ENCODE data around the gene ADAT2. TPM values are rescaled to one million over a fixed set of nuclear protein-coding genes. Genes with fewer than 3 reads are reported as not detected.

The ADAT2 gene
- polyA plus RNA-seq, 1 of the 3 experiments (the other 2 are of a cell fraction), result 5.4 TPM

GRCh38 chr6:143401636-143402370 is 48.7 kb downstream of the ADAT2 start:
- no peaks in the 10 kb centered on the region for H3K9me2 ChIP-seq
- POLR2A ChIA-PET, result no interaction called here
- no peak overlapping the region for H2AFZ ChIP-seq (ENCODE audit: low read depth)
- no peaks in the 10 kb centered on the region for H3F3A ChIP-seq (replicated peaks; ENCODE audit: insufficient read depth)
- H3K4me1 ChIP-seq (ENCODE audit: control insufficient read depth in 1 of 2, insufficient read depth in 2 of 2, low read depth in 1 of 2, low read length in 1 of 2), result no peaks in the 10 kb centered on the region; a peak in 1 of 4 replicates
- no peaks in the 10 kb centered on the region for H3K9me3 ChIP-seq
- no peaks in the 10 kb centered on the region for H3K36me3 ChIP-seq (replicated peaks in 1 of 2; ENCODE audit: control insufficient read depth in 1 of 2, insufficient read depth in 2 of 2, low read length in 1 of 2)
- no peak overlapping the region for H3K9ac ChIP-seq
- TF ChIP-seq RAD21 (IDR thresholded peaks at IDR 0.05; ENCODE audit: low read length), result no peak
- TF ChIP-seq SMC3 (IDR thresholded peaks at IDR 0.05; ENCODE audit: low read depth, low read length), result no peak
- TF ChIP-seq, protein P1, sequence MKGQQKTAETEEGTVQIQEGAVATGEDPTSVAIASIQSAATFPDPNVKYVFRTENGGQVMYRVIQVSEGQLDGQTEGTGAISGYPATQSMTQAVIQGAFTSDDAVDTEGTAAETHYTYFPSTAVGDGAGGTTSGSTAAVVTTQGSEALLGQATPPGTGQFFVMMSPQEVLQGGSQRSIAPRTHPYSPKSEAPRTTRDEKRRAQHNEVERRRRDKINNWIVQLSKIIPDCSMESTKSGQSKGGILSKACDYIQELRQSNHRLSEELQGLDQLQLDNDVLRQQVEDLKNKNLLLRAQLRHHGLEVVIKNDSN (IDR thresholded peaks at IDR 0.05; ENCODE audit: borderline replicate concordance, low read depth), result no peak
- TF ChIP-seq NRF1 (IDR thresholded peaks at IDR 0.05; ENCODE audit: low read depth, low read length), result no peak
- TF ChIP-seq RCOR1 (IDR thresholded peaks at IDR 0.05; ENCODE audit: low read length), result no peak
- TF ChIP-seq GABPA (IDR thresholded peaks at IDR 0.05; ENCODE audit: low read depth), result no peak
- TF ChIP-seq, protein P2, sequence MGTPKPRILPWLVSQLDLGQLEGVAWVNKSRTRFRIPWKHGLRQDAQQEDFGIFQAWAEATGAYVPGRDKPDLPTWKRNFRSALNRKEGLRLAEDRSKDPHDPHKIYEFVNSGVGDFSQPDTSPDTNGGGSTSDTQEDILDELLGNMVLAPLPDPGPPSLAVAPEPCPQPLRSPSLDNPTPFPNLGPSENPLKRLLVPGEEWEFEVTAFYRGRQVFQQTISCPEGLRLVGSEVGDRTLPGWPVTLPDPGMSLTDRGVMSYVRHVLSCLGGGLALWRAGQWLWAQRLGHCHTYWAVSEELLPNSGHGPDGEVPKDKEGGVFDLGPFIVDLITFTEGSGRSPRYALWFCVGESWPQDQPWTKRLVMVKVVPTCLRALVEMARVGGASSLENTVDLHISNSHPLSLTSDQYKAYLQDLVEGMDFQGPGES (IDR thresholded peaks at IDR 0.05; ENCODE audit: low read depth, low read length), result no peak
- no peak for TF ChIP-seq JUND (IDR thresholded peaks at IDR 0.05)
- TF ChIP-seq NFIC (IDR thresholded peaks at IDR 0.05; ENCODE audit: borderline replicate concordance), result no peak
- TF ChIP-seq TCF12 (IDR thresholded peaks at IDR 0.05), result no peak
- TF ChIP-seq RFX5 (IDR thresholded peaks at IDR 0.05; ENCODE audit: low read length), result no peak
- TF ChIP-seq SIN3A (IDR thresholded peaks at IDR 0.05; ENCODE audit: borderline replicate concordance, low read depth, low read length), result no peak
- no peaks in the 10 kb centered on the region for H4K20me1 ChIP-seq (ENCODE audit: insufficient read depth)
- CTCF ChIA-PET, result interaction anchor here (0.7 to 1.3 kb wide), 2 partner anchors 25 to 927 kb away, joined by 3 read pairs; no protein-coding TSS in a partner anchor
- 76% methylated on average over 5 of the region's 5 CpGs for WGBS (ENCODE audit: low lambda C conversion rate)
- no peak overlapping the region for H3K27ac ChIP-seq (ENCODE audit: low read depth in 2 of 2, low read length in 1 of 2)
- H3K79me2 ChIP-seq (ENCODE audit: insufficient read depth), result no peaks in the 10 kb centered on the region
- H3K4me3 ChIP-seq (ENCODE audit: low read depth in 2 of 2, low read length in 1 of 2), result no peak overlapping the region
- no peaks in the 10 kb centered on the region for H3K27me3 ChIP-seq (ENCODE audit: insufficient read depth)
- H3K4me2 ChIP-seq, result no peak overlapping the region
- no peak for DNase-seq

GRCh38 chr6:143401068-143401446 is 49.4 kb downstream of the ADAT2 start:
- Histone ChIP-seq H3K9ac (no peak overlapping the region), H3K27ac (ENCODE audit: low read depth in 2 of 2, low read length in 1 of 2) (no peak overlapping the region), H3F3A (replicated peaks; ENCODE audit: insufficient read depth) (no peaks in the 10 kb centered on the region), H2AFZ (ENCODE audit: low read depth) (no peak overlapping the region), H3K9me2 (no peaks in the 10 kb centered on the region), H4K20me1 (ENCODE audit: insufficient read depth) (no peaks in the 10 kb centered on the region), H3K4me2 (no peak overlapping the region), H3K4me3 (ENCODE audit: low read depth in 2 of 2, low read length in 1 of 2) (no peak overlapping the region), H3K4me1 (ENCODE audit: control insufficient read depth in 1 of 2, insufficient read depth in 2 of 2, low read depth in 1 of 2, low read length in 1 of 2) (no peaks in the 10 kb centered on the region; a peak in 1 of 4 replicates), H3K9me3 (no peaks in the 10 kb centered on the region), H3K27me3 (ENCODE audit: insufficient read depth) (no peaks in the 10 kb centered on the region), H3K36me3 (replicated peaks in 1 of 2; ENCODE audit: control insufficient read depth in 1 of 2, insufficient read depth in 2 of 2, low read length in 1 of 2) (no peaks in the 10 kb centered on the region), H3K79me2 (ENCODE audit: insufficient read depth) (no peaks in the 10 kb centered on the region)
- WGBS (ENCODE audit: low lambda C conversion rate), result 94% methylated on average over 1 of the region's 1 CpG
- ChIA-PET POLR2A (no interaction called here), CTCF (interaction anchor here (1.2 to 1.5 kb wide), 3 partner anchors 21 to 126 kb away, joined by 3 read pairs; no protein-coding TSS in a partner anchor)
- no peak for DNase-seq
- TF ChIP-seq ELF1 (IDR thresholded peaks at IDR 0.05), result no peak
- no peak for TF ChIP-seq FOXJ3 (CRISPR knock-in tag; IDR thresholded peaks at IDR 0.05)
- TF ChIP-seq, protein P2 (IDR thresholded peaks at IDR 0.05; ENCODE audit: low read depth, low read length), result no peak
- no peak for TF ChIP-seq FOXM1 (IDR thresholded peaks at IDR 0.05; ENCODE audit: low read depth)
- TF ChIP-seq JUND (IDR thresholded peaks at IDR 0.05), result no peak
- no peak for TF ChIP-seq TAF1 (IDR thresholded peaks at IDR 0.05; ENCODE audit: borderline replicate concordance, low read depth, low read length)
- TF ChIP-seq RCOR1 (IDR thresholded peaks at IDR 0.05; ENCODE audit: low read length), result no peak
- TF ChIP-seq RAD21 (IDR thresholded peaks at IDR 0.05; ENCODE audit: low read length), result no peak
- no peak for TF ChIP-seq RXRA (IDR thresholded peaks at IDR 0.05; ENCODE audit: borderline replicate concordance, low read depth)
- TF ChIP-seq EP300 (IDR thresholded peaks at IDR 0.05; ENCODE audit: borderline replicate concordance in 1 of 2, low read depth in 1 of 2, low read length in 1 of 2), result no peak
- no peak for TF ChIP-seq USF2 (IDR thresholded peaks at IDR 0.05; ENCODE audit: borderline replicate concordance, low read depth, low read length)
- TF ChIP-seq CHD2 (IDR thresholded peaks at IDR 0.05; ENCODE audit: low read length, partially characterized antibody), result no peak
- TF ChIP-seq SIN3A (IDR thresholded peaks at IDR 0.05; ENCODE audit: borderline replicate concordance, low read depth, low read length), result no peak
- TF ChIP-seq NRF1 (IDR thresholded peaks at IDR 0.05; ENCODE audit: low read depth, low read length), result no peak
